ENCODE measurements around the gene CTAG1A. TPM values are rescaled to one million over a fixed set of nuclear protein-coding genes. Genes with fewer than 3 reads are reported as not detected.
"Not testable (repeated sequence)": the region's sequence is repeated elsewhere in the genome, so short reads cannot be mapped to it uniquely, and the experiment has no call there.

CTAG1A gene
- polyA plus RNA-seq, 1 donor: not detected

GRCh38 chrX:154573061-154573460 is 11.9 kb upstream of the CTAG1A start:
- not testable (repeated sequence) for H3K4me3 ChIP-seq (ENCODE audit: low read length); H3K4me1 ChIP-seq (ENCODE audit: control insufficient read depth, insufficient read depth, low read length); H3K36me3 ChIP-seq (ENCODE audit: control insufficient read depth, insufficient read depth, low read length); H3K27me3 ChIP-seq (ENCODE audit: control insufficient read depth, insufficient read depth, low read length); H3K27ac ChIP-seq (ENCODE audit: low read length); H3K9me3 ChIP-seq (ENCODE audit: control insufficient read depth, low read depth, low read length); DNase-seq
- WGBS (ENCODE audit: insufficient coverage, low lambda C conversion rate): no CpG with 5 or more reads among the region's 10 CpGs

GRCh38 chrX:154575076-154575475 is 9.9 kb upstream of the CTAG1A start:
- not testable (repeated sequence) for H3K27ac ChIP-seq (ENCODE audit: low read length); H3K4me1 ChIP-seq (ENCODE audit: control insufficient read depth, insufficient read depth, low read length); H3K9me3 ChIP-seq (ENCODE audit: control insufficient read depth, low read depth, low read length); H3K36me3 ChIP-seq (ENCODE audit: control insufficient read depth, insufficient read depth, low read length); H3K4me3 ChIP-seq (ENCODE audit: low read length); H3K27me3 ChIP-seq (ENCODE audit: control insufficient read depth, insufficient read depth, low read length); DNase-seq
- WGBS (ENCODE audit: insufficient coverage, low lambda C conversion rate): no CpG with 5 or more reads among the region's 5 CpGs

GRCh38 chrX:154582994-154583393 is 1.9 kb upstream of the CTAG1A start:
- not testable (repeated sequence) for H3K27me3 ChIP-seq (ENCODE audit: control insufficient read depth, insufficient read depth, low read length); H3K36me3 ChIP-seq (ENCODE audit: control insufficient read depth, insufficient read depth, low read length); H3K4me1 ChIP-seq (ENCODE audit: control insufficient read depth, insufficient read depth, low read length); H3K27ac ChIP-seq (ENCODE audit: low read length); H3K9me3 ChIP-seq (ENCODE audit: control insufficient read depth, low read depth, low read length); H3K4me3 ChIP-seq (ENCODE audit: low read length); DNase-seq
- WGBS (ENCODE audit: insufficient coverage, low lambda C conversion rate): no CpG with 5 or more reads among the region's 8 CpGs

- not testable (repeated sequence) for H3K4me3 ChIP-seq (ENCODE audit: low read length); H3K36me3 ChIP-seq (ENCODE audit: control insufficient read depth, insufficient read depth, low read length); H3K9me3 ChIP-seq (ENCODE audit: control insufficient read depth, low read depth, low read length); H3K27me3 ChIP-seq (ENCODE audit: control insufficient read depth, insufficient read depth, low read length); DNase-seq; H3K27ac ChIP-seq (ENCODE audit: low read length); H3K4me1 ChIP-seq (ENCODE audit: control insufficient read depth, insufficient read depth, low read length)
- WGBS (ENCODE audit: insufficient coverage, low lambda C conversion rate): no CpG with 5 or more reads among the region's 13 CpGs
These were observed 5.5 kb downstream of the CTAG1A start for GRCh38 chrX:154590415-154590814.

GRCh38 chrX:154592505-154592904 is 7.6 kb downstream of the CTAG1A start:
- Histone ChIP-seq H3K27ac (ENCODE audit: low read length) (no peak overlapping the region), H3K4me1 (ENCODE audit: control insufficient read depth, insufficient read depth, low read length) (no peaks in the 10 kb centered on the region), H3K9me3 (ENCODE audit: control insufficient read depth, low read depth, low read length) (no peaks in the 10 kb centered on the region), H3K4me3 (ENCODE audit: low read length) (no peak overlapping the region), H3K36me3 (ENCODE audit: control insufficient read depth, insufficient read depth, low read length) (no peaks in the 10 kb centered on the region), H3K27me3 (ENCODE audit: control insufficient read depth, insufficient read depth, low read length) (no peaks in the 10 kb centered on the region)
- no CpG with 5 or more reads among the region's 5 CpGs for WGBS (ENCODE audit: insufficient coverage, low lambda C conversion rate)
- DNase-seq: no peak

DNA sequence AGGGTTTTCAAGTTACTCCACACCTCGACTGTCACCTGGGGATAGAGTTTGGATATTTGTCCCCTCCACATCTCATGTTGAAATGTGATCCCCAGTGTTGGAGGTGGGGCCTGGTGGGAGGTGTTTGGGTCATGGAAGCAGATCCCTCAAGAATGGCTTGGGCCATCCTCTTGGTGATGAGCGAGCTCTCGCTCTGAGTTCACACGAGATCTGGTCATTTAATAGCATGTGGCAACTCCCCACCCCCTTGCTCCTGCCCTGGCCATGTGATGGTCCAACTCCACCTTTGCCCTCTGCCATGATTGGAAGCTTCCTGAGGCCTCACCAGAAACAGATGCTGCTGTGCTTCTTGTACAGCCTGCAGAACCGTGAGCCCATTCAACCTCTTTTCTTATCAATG is 8.3 kb downstream of the CTAG1A start:
- Histone ChIP-seq H3K36me3 (ENCODE audit: control insufficient read depth, insufficient read depth, low read length) (no peaks in the 10 kb centered on the region), H3K9me3 (ENCODE audit: control insufficient read depth, low read depth, low read length) (no peaks in the 10 kb centered on the region), H3K4me3 (ENCODE audit: low read length) (no peak overlapping the region), H3K27me3 (ENCODE audit: control insufficient read depth, insufficient read depth, low read length) (no peaks in the 10 kb centered on the region), H3K27ac (ENCODE audit: low read length) (no peak overlapping the region), H3K4me1 (ENCODE audit: control insufficient read depth, insufficient read depth, low read length) (no peaks in the 10 kb centered on the region)
- no CpG with 5 or more reads among the region's 5 CpGs for whole genome bisulfite sequencing (ENCODE audit: insufficient coverage, low lambda C conversion rate)
- DNase-seq: no peak

DNA sequence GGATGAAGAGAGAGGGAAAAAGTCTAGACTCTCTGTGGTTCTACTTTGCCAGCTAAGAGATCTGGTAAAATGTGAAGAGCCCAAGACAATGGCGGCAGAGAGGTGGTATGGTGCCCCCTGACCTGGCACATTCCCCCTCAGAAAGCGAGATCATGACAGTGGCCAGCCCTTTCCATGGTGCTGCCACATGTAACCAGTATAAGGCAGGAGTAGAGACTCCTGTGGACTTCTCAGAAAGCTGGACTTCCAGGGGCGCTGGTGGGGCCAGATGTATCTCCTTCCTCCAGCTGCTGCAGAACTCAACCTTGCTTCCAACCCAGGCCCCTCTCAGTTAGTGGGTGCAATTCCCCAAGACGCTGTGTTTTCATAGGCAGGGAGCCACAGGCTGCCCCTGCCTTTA is 9.6 kb downstream of the CTAG1A start:
- H3K36me3 ChIP-seq (ENCODE audit: control insufficient read depth, insufficient read depth, low read length): no peaks in the 10 kb centered on the region
- no peak for DNase-seq
- WGBS (ENCODE audit: insufficient coverage, low lambda C conversion rate): no CpG with 5 or more reads among the region's 4 CpGs
- no peak overlapping the region for H3K4me3 ChIP-seq (ENCODE audit: low read length)
- no peaks in the 10 kb centered on the region for H3K27me3 ChIP-seq (ENCODE audit: control insufficient read depth, insufficient read depth, low read length)
- H3K4me1 ChIP-seq (ENCODE audit: control insufficient read depth, insufficient read depth, low read length): no peaks in the 10 kb centered on the region
- H3K9me3 ChIP-seq (ENCODE audit: control insufficient read depth, low read depth, low read length): no peaks in the 10 kb centered on the region
- H3K27ac ChIP-seq (ENCODE audit: low read length): no peak overlapping the region

GRCh38 chrX:154595559-154596249 is 10.8 kb downstream of the CTAG1A start:
- WGBS (ENCODE audit: insufficient coverage, low lambda C conversion rate): no CpG with 5 or more reads among the region's 2 CpGs
- Histone ChIP-seq H3K27ac (ENCODE audit: low read length) (no peak overlapping the region), H3K4me3 (ENCODE audit: low read length) (no peak overlapping the region), H3K36me3 (ENCODE audit: control insufficient read depth, insufficient read depth, low read length) (no peaks in the 10 kb centered on the region), H3K4me1 (ENCODE audit: control insufficient read depth, insufficient read depth, low read length) (no peaks in the 10 kb centered on the region), H3K27me3 (ENCODE audit: control insufficient read depth, insufficient read depth, low read length) (no peaks in the 10 kb centered on the region), H3K9me3 (ENCODE audit: control insufficient read depth, low read depth, low read length) (no peaks in the 10 kb centered on the region)
- DNase-seq: no peak

GRCh38 chrX:154596290-154596929 is 11.5 kb downstream of the CTAG1A start:
- no CpG with 5 or more reads among the region's 3 CpGs for WGBS (ENCODE audit: insufficient coverage, low lambda C conversion rate)
- H3K4me3 ChIP-seq (ENCODE audit: low read length): no peak overlapping the region
- no peaks in the 10 kb centered on the region for H3K4me1 ChIP-seq (ENCODE audit: control insufficient read depth, insufficient read depth, low read length)
- no peak for DNase-seq
- no peaks in the 10 kb centered on the region for H3K9me3 ChIP-seq (ENCODE audit: control insufficient read depth, low read depth, low read length)
- no peaks in the 10 kb centered on the region for H3K36me3 ChIP-seq (ENCODE audit: control insufficient read depth, insufficient read depth, low read length)
- H3K27ac ChIP-seq (ENCODE audit: low read length): no peak overlapping the region
- no peaks in the 10 kb centered on the region for H3K27me3 ChIP-seq (ENCODE audit: control insufficient read depth, insufficient read depth, low read length)

DNA sequence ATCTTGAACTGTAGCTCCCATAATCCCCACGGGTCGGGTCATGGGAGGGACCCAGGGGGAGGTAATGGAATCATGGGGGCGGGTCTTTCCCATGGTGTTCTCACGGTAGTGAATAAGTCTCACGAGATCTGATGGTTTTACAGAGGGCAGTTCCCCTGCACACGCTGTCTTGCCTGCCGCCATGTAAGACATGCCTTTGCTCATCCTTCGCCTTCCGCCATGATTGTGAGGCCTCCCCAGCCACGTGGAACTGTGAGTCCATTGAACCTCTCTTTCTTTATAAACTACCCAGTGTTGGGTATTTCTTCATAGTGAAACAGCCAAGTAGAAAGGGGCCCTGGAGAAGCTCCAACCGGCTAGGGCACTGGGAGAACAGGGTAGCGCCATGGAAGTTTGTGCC is 12.3 kb downstream of the CTAG1A start:
- DNase-seq: no peak
- no CpG with 5 or more reads among the region's 12 CpGs for WGBS (ENCODE audit: insufficient coverage, low lambda C conversion rate)
- Histone ChIP-seq H3K9me3 (ENCODE audit: control insufficient read depth, low read depth, low read length) (no peaks in the 10 kb centered on the region), H3K27ac (ENCODE audit: low read length) (no peak overlapping the region), H3K27me3 (ENCODE audit: control insufficient read depth, insufficient read depth, low read length) (no peaks in the 10 kb centered on the region), H3K4me3 (ENCODE audit: low read length) (no peak overlapping the region), H3K4me1 (ENCODE audit: control insufficient read depth, insufficient read depth, low read length) (no peaks in the 10 kb centered on the region), H3K36me3 (ENCODE audit: control insufficient read depth, insufficient read depth, low read length) (no peaks in the 10 kb centered on the region)

GRCh38 chrX:154598656-154599055 is 13.7 kb downstream of the CTAG1A start:
- Histone ChIP-seq H3K36me3 (ENCODE audit: control insufficient read depth, insufficient read depth, low read length) (no peaks in the 10 kb centered on the region), H3K27me3 (ENCODE audit: control insufficient read depth, insufficient read depth, low read length) (no peaks in the 10 kb centered on the region), H3K27ac (ENCODE audit: low read length) (no peak overlapping the region), H3K9me3 (ENCODE audit: control insufficient read depth, low read depth, low read length) (no peaks in the 10 kb centered on the region), H3K4me3 (ENCODE audit: low read length) (no peak overlapping the region), H3K4me1 (ENCODE audit: control insufficient read depth, insufficient read depth, low read length) (no peaks in the 10 kb centered on the region)
- no CpG with 5 or more reads among the region's 8 CpGs for WGBS (ENCODE audit: insufficient coverage, low lambda C conversion rate)
- no peak for DNase-seq
